Hepatic stellate cell (primary cell): ENCODE results near the gene DNAJC18.
"Not testable (repeated sequence)": the region's sequence is repeated elsewhere in the genome, so short reads cannot be mapped to it uniquely, and the experiment has no call there.

Source experiments
- DNase-seq: peaks from one replicate; pipeline ENCODE4 v3.0.0; 2011; ENCODE audit warnings: low spot score

Gene DNAJC18

DNA sequence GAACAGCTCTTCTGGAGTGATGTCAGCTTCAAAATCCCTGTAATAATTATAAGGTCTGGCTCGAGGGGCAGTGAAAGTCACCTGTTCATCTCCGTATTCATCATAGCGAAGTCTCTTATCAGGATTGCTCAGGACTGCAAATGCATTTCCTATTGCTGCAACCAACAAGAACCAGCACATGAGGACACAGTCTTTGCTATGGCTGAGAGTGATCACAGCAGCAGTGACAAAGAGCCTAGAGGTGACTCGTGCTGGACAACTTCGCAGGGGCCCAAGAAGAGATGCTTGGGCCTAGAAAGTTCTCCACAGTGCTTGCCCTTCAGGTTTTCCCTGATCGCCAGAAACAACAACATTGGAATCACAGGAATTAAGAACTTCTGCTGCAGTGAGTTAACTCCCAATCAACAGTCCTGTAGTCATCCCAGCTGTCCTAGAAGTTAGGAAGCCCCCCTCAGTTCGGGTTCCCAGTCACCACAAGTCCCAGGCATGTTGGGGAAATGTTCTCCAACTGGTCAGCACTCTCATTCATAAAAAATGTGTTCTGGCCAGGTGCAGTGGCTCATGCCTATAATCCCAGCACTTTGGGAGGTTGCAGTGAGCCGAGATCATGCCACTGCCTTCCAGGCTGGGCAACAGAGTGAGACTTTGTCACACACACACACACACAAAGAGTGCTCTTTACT, 13.0 kb downstream of the DNAJC18 start:
- DNase-seq = peak; percentile 63

DNA sequence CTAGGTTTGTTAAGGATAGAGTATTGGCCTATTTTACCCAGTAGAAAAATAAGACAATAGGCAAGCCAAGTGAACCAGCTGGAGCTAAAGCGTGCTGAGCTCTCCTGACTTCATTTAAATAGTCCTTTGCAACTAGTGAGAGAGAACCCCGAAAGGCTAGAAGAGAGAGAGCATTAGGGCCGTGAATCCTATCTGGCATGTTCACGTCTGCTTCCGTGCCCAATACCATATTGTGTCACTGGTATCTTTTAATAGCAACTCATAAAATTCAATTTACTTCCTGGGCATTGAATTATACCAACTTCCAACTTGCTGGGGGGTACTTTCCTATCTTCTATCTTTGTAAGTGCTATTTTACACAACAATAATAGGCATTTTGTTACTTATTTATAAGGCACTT, 13.8 kb downstream of the DNAJC18 start:
- no peak for DNase-seq

DNA sequence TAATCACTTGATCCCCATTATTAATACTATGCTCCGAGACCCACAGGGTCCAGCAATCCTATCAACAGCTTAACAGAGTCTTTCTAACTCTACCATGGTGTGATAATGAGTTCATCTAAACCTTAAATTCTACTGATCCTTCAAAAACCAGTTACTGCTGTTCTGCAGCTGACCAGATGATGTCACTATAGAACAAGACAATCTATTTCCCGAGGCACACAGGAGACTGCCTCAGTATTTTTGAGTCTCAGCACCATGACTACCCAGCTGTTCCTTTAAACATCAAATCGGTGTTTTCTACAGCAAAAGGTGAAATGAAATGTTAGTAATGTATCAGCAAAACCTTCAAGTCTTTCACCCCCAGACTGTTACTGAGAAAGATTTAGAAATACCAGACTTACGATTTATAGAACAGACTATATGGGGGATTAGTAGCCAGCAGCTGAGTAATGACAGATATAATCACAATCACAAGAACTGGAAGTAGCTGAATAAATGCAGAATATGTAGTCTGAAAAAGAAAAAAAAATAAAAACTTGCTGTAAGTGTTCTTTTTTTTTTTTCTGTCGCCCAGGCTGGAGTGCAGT, 16.9 kb downstream of the DNAJC18 start:
- DNase-seq = peak; percentile 73

DNA sequence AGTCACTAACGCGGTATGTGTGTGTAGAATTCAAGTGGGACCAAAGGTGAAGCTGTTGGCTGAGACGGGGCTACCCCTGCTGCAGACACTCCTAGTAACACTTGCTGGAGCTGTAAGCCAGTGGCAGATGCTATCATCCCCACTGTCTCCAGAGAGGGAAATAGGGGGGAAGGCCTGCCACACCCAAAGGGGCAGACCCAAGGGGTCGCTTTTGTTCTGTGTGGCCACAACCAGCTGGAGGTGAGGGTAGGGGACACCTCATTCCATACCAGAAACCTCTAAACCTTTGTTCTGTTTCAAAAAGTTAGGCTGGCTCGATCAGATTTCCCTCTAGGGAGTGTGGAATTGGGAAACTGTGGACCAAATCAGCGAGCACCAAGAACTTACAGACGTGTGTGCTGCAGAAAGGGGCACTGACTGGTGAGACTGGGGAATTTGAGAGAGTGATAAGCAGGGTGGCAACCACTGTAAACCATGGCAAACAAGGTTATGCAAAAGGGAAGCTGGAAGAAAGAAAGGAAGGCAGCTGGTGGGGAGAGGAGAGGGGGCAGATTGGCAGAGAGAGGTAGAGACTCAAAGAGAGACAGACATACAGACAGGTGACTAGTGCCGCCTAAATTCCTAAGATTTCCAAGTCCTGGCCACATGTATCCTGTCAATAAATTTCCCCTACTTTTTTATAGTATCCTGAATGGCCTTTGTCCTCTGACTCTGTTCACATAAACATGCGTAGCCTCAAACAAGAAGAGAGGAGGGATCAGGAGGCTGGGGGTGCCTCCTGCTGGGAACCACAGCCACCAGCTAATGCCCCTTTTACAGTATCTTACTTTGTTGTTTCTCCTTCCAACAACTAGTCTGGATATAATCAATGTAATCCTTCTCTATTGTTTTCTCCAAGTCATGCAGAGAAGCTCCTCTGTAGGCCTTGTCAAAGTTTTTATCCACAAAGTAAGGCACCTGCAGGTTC, 19.8 kb downstream of the DNAJC18 start:
- no peak for DNase-seq

DNA sequence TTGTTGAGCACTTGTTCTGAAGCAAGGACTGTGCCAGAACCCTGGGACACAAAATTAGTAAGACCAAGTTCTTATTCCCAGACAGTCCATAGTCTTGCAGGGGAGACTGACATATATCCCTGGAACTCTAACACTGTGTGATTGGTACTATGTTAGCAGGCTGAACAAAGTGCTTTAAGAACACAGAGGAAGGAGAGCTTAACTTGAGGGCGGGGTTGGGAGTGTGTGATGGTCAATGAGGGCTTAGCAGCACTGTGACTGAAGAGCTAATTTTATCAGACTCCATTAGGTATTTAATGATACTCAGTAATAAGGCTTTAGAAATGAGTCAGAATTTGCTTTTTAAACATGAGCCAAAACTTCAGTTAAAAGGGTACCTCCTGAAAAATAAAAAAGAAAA, 20.5 kb downstream of the DNAJC18 start:
- no peak for DNase-seq

DNA sequence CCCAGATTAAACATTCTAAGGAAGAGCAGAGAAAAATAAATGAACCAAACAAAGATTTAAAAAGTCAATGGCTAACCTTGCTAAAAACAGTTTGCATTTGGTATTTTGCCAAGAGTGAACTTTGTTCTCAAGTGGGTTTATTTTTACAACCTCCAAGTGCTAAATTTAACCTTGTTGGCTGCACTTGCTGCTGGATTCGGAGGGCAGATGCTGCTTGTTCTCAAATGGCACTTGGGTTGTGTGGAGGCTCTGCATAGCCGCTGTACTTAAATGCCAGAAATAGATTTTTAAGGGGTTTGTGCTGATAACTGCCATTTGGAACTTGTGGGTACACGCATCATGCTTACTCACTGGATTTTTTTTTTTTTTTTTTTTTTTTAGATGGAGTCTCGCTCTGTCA, 22.1 kb downstream of the DNAJC18 start:
- no peak for DNase-seq

DNA sequence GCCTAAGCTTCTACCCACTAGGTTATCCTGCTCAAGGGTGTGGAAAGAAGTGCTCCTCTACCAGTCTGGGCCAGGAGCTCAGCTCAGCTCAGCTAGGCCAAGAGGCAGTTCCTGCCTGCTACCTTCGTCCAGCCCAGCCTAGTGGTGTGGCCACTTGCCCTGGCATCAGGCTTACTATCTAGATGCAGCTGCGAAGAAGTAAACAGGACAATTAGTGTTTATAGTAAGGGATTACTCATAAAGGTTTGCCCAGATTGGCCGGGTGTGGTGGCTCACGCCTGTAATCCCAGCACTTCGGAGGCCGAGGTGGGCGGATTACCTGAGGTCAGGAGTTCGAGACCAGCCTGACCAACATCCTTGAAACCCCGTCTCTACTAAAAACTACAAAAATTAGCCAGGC, 22.7 kb downstream of the DNAJC18 start:
- DNase-seq = no peak

DNA sequence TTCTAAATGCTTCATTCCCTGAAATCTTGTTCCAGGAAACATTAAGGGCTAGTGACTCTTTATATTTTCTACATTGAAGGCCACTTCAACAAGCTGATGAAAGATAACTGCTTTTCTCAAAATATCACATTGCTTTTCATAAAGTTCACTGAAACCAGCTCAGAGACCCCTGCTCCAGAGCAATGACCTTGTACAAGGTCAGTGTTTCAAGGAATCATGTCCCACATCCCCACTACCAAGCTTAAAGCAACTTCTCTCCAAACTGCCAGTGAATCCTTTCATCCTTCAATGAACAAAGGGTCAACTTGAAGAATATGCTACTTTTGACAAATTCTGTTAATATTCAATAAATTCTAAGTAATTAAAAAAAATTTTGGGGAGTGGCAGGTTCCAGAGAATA, 23.5 kb downstream of the DNAJC18 start:
- no peak for DNase-seq

DNA sequence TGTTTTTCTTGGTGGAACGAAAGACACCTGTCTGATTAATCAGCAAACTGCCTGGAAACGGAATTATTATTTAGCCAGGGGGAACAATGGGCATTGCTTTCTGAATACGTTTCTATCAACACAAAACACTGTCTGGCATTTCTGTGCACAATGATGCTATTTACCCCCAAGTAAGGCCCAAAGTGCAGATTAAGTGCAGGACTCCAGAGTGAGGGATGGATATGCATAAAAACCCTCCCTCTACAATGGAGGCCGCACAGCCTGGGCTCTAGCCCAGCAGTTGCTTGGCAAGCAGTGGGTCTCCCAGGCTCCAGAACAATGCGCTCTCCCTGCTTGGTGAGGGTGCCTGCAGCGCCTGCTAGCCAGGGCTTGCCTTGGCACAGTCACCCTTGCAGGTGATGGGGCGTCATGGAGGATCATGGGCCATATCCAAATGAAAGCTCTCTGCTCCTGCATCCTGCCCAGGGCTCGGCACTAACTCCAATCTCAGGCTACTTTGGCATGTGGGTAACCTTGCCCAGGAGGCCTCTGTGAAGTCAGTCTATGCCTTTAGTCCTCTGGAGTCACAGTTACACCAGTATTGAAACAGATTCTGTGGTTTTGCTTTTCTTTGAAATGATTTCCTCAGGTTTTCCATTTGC, 24.0 kb downstream of the DNAJC18 start:
- no peak for DNase-seq

DNA sequence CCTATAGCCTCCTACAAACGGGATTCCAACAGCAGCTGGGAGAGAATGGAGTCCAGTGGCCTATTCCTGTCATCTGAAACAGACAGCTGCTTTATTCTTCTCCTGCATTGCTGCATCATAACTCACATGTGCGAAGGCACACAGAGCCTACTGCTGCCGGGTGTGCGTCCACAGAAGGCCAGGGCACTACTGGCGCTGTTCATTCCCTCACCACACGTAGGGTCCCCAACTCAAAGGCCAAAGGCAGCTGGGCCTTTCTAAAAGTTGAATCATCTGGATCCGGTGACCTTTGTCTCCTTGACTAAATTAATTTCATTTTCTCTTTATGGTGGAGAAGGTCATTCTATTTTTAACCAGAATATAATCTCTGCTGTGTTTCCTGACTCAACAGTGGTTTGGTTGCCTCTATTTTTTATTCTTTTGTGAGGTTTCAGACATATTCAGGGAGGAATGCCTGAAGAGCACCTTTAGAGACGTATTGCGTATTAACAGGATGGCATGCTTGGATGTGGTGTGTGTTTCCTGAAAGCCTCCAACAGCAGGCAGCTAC, 24.7 kb downstream of the DNAJC18 start:
- peak; percentile 55 for DNase-seq

DNA sequence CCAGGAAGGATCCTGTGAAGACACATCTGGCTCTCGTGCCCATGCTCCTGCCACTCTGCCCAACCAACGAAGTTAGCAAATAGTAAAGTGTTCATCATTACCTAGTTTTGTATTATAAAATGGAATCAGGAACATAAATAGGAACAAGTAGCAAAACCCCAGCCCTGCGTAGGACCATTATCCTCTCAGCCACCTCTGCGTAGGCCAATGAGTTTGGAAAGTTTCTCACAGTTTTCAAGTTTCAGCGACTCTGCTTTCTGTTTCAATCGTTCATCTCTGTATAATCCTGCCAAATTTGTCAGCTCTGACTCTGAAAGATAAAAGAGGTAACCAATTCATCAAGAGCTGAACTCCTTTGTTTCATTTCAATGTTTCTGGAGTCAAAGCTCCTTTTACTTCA, 25.4 kb downstream of the DNAJC18 start:
- no peak for DNase-seq

DNA sequence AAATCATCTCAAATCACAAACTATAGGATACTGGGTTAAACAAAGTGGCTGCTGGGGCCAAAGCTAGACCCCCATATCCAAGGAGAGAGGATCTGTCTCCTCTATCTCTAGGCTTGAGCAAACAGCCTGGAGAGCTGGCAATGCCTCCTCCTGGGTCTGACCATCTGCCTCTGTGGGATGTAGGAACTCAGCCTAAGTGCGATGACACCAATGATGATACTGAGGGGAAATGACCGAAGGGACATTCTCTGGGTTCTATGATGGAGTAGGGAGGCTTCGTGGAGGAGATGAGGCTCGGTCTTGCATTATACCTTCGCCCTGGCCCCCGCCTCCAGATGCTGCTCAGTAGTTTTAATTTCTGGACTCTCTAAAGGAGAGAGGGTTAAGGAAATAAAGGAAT, 26.2 kb downstream of the DNAJC18 start:
- no peak for DNase-seq

DNA sequence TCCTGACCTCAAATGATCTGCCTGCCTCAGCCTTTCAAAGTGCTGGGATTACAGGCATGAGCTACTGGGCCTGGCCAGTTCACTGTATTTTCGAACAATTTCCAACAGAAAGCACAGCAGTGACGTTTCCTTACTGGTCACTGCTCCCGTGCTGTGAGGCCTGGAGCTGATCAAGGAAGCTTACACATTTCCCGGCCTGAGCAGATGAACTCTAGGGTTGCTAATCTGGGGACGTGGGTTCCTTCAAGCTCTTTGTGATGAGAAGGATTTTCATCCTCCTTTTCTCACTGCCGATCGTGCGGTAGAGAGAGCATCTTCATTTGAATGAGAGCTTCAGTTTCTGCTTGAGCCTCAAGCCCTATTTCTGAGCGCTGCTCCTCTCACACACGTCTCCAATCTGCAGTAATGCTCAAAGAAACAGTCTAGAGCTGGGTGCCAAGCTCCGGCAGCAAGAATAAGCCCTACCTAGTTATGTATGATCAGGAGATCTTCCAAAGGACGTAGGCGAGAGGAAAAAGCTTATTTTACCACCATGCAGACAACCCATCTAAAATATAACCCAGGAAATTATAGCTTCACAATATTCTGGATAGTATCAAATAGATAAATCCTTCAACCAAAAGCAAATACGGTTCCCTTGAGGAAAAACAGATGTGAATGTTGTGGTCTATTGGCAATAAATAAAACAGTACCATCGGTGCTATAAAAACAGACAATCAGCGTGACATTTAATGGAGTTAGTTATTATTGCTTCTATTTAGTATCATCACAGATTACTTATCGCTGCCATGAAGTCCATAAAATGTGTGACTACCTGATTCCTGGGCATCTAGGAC, 28.1 kb downstream of the DNAJC18 start:
- DNase-seq = no peak

DNA sequence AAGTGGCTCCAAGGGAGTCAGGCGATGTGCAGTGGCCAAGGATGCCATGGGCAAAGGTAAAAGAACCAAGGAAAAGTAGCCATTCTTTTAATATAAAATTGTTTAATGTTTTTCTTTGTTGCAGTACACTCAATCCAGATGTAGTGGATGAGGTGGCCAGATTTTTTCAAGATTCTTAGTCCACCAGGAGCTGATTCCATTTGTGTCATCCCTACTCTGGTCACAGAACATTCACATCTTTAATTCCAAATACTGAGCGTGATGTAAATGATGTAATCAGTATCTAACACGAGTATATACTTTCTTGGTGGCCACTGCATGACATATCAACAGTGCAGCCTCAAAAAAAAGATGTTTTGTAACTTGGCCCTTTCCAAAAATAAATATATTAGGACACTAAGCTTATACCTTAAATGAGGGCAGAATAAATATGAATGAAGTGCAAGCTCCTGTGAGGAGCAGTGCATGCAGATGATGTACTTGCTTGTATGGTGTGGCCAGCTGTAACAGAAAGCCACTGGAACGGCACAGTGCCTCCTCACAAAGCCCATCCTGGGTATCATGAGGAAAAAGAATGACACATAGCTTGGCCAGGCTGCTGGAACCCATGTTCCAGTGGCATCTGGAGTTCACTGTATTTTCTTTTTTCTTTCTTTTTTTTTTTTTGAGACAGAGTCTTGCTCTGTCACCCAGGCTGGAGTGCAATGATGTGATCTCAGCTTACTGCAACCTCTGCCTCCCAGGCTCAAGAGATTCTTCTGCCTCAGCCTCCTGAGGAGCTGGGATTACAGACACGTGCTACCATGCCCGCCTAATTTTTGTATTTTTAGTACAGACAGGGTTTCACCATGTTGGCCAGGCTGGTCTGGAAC, 29.0 kb downstream of the DNAJC18 start:
- DNase-seq = no peak

DNA sequence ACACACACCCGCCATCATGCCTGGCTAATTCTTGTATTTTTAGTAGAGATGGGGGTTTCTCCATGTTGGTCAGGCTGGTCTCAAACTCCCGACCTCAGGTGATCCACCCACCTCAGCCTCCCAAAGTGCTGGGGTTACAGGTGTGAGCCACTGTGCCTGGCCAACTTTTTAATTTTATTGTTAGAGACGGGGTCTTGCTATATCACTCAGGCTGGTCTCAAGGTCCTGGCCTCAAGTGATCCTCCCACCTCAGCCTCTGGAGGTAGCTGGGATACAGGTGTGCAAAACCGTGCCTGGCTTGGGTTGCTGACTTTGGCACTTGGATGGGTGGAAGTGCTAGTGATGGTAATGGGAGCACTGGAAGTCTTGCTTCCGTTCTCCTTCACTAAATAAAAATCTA, 30.2 kb downstream of the DNAJC18 start:
- DNase-seq = not testable (repeated sequence)

DNA sequence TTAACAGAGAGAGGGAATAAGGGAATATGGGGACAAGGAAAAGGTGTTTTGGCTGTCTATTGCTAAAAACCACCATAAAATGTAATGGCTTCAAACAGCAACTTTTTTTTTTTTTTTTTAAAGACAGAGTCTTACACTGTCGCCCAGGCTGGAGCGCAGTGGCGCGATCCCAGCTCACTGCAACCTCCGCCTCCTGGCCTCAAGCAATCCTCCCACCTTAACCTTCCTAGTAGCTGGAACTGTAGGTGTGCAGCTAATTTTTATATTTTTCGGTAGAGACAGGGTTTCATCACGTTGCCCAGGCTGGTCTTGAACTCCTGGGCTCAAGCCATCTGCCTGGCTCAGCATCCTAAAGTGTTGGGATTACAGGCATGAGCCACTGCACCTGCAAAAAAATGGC, 31.1 kb downstream of the DNAJC18 start:
- DNase-seq = no peak

DNA sequence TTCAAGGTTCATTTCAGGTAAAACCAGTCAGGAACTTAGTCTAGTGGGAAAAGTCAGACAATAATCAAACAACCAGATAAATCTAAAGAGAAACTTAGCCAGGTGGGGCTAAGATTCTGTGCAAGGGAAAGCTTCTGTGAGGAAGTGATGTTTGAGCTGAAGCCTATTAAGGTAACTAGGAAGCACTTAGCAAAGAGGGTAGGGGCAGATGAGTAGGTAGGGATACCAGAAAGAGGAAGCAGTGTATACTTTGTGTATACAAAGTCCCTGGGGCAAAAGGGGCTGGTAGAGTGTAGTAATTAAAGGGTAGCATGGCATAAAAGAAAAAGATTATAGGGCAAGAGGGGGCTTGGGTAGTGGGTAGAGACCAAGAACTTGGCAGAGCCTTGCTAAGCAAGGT, 31.8 kb downstream of the DNAJC18 start:
- no peak for DNase-seq

DNA sequence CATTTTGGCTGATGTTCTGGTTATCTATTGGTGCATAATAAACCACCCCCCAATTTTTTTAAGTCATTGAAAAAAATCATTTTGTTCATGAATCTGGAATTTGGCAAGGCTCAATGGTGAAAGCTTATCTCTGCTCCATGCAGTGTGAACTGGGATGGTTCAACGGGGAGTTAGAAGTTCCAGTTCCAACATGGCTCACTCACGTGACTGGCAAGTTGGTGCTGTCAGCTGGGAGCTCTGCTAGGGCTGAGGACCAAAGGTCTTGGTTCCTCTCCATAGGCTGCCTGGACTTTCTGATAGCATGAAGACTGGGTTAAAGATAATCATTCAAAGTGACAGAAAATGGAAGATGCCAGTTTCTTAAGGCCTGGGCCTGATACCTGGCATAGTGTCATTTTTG, 32.4 kb downstream of the DNAJC18 start:
- DNase-seq = no peak

DNA sequence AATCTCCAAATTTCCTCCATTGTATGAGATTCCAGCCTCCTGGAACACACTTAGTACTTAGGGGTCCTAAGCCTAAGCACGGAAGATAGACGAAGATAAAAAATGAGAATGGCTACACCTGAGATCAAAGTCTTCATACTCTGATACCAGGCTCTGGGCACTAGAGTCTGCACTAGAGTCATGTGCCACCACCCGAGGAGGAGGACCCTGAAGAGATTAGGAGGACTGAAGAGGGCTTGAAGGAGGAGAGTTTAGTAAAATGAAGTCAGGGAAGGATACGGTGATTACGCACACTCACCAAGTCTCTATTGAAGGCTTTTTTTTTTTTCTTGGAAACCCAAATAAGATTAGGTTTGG, 34.9 kb downstream of the DNAJC18 start:
- DNase-seq = no peak

DNA sequence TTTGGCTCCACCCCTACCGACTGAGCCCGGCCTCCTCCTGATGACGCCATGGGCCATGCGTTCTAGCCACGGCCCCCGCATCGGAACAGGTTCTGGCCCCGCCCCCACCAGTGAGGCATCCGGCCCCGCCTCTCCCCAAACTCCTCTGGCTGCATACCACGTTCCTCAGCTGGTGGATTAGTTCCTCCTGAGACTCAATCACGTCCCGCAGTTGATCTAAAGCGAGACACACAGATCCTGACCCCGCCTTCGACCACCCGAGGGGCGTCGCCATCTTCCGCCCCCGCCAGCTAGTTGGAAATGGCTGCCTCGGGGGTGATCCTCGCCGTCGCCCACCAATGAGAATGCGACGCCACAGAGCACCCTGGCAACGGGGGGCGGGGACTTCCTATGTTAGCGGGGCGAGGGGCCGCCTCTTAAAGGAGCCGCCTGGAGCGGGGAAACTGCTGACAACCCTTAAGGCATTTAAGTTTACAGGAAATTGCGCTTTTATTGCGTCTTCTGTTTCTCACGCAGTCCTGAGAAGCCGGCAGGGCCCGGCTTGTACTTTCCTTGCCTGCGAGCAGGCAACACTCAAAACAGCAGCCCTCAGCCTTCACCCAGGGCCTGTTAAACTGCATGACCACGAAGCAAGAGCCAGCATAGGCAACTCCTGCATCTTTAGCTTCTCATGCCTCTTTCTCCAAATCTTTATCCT, 35.4 kb downstream of the DNAJC18 start, which contains the start of gene SPATA24:
Gene SPATA24, minus strand, starts transcription at position 303 of the 697 bp plus-strand sequence. Its CDS starts 29 bp downstream, at position 274.
- peak; percentile 97 for DNase-seq
